NCI-H524 treated with DMSO at 0.1 percent for 48 hours (cell line): Measurements from ENCODE around the gene SGSM2.
"Not testable (repeated sequence)": the region's sequence is repeated elsewhere in the genome, so short reads cannot be mapped to it uniquely, and the experiment has no call there.

Experiments
- DNase-seq: peaks from one replicate; lab custom pipeline; 2025; lab: John Stamatoyannopoulos, UW

The SGSM2 gene, protein sequence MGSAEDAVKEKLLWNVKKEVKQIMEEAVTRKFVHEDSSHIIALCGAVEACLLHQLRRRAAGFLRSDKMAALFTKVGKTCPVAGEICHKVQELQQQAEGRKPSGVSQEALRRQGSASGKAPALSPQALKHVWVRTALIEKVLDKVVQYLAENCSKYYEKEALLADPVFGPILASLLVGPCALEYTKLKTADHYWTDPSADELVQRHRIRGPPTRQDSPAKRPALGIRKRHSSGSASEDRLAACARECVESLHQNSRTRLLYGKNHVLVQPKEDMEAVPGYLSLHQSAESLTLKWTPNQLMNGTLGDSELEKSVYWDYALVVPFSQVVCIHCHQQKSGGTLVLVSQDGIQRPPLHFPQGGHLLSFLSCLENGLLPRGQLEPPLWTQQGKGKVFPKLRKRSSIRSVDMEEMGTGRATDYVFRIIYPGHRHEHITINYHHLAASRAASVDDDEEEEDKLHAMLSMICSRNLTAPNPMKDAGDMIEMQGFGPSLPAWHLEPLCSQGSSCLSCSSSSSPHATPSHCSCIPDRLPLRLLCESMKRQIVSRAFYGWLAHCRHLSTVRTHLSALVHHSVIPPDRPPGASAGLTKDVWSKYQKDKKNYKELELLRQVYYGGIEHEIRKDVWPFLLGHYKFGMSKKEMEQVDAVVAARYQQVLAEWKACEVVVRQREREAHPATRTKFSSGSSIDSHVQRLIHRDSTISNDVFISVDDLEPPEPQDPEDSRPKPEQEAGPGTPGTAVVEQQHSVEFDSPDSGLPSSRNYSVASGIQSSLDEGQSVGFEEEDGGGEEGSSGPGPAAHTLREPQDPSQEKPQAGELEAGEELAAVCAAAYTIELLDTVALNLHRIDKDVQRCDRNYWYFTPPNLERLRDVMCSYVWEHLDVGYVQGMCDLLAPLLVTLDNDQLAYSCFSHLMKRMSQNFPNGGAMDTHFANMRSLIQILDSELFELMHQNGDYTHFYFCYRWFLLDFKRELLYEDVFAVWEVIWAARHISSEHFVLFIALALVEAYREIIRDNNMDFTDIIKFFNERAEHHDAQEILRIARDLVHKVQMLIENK

GRCh38 chr17:2336852-2337543 lies at the start of gene SGSM2:
Gene SGSM2, plus strand, starts transcription at chr17:2337501. Its CDS starts 188 bp downstream, at chr17:2337689.
- no peak for DNase-seq

GRCh38 chr17:2289878-2290478 lies 47.3 kb upstream of the SGSM2 start:
- DNase-seq, result no peak

DNA sequence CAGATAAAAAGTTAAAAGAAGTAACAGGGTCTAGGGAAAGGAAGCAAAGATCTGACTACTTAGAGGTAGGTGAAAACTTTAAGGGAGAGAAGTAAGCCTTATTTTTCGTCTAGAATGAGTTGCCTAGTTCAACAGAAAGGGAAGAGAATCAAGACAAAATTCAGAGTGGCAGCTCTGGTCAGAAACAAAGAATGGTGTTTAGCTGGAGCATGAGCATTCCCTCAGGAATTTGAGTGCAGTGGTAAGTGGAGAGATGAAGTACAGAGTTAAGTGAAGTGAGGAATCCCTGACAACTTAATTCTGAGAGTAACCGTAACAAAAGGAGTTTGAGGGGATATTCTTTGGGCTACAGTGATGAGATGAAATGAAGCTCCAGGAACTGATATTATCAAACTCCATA lies 45.2 kb upstream of the SGSM2 start:
- no peak for DNase-seq

GRCh38 chr17:2295575-2295974 lies 41.7 kb upstream of the SGSM2 start:
- no peak for DNase-seq

DNA sequence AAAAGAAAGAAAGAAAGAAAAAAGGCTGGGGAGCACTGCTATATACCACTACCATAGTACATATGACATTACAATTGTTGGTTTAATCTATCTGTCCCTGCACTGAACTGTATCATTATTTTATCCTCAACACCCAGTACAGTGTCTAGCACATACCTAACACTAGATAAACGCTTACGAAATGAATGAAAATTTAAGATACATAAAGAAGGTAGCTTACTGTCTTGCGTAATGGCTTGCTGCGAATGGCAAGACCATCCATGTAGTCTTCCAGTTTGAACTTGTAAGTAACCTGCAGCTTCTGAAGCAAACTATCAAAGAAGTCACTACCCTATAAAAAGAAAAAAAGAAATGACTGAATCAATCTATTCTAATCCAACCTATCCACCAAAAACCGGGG lies 40.3 kb upstream of the SGSM2 start:
- no peak for DNase-seq

- no peak for DNase-seq
Observed at GRCh38 chr17:2299136-2299535, 38.2 kb upstream of the SGSM2 start.

- DNase-seq, result no peak
Observed at GRCh38 chr17:2299756-2300155, 37.5 kb upstream of the SGSM2 start.

GRCh38 chr17:2302778-2303203 lies 34.5 kb upstream of the SGSM2 start:
- no peak for DNase-seq

- DNase-seq, result no peak
Observed at GRCh38 chr17:2303204-2304188, 33.8 kb upstream of the SGSM2 start, which contains the start of the genes SMG6 and SRR. Gene SMG6, minus strand, starts transcription at chr17:2303785. Its CDS starts 65 bp downstream, at chr17:2303720. Gene SRR, plus strand, starts transcription at chr17:2303950. Its CDS starts 11,611 bp downstream, at chr17:2315561.

- no peak for DNase-seq
Observed at GRCh38 chr17:2304931-2305330, 32.4 kb upstream of the SGSM2 start.

DNA sequence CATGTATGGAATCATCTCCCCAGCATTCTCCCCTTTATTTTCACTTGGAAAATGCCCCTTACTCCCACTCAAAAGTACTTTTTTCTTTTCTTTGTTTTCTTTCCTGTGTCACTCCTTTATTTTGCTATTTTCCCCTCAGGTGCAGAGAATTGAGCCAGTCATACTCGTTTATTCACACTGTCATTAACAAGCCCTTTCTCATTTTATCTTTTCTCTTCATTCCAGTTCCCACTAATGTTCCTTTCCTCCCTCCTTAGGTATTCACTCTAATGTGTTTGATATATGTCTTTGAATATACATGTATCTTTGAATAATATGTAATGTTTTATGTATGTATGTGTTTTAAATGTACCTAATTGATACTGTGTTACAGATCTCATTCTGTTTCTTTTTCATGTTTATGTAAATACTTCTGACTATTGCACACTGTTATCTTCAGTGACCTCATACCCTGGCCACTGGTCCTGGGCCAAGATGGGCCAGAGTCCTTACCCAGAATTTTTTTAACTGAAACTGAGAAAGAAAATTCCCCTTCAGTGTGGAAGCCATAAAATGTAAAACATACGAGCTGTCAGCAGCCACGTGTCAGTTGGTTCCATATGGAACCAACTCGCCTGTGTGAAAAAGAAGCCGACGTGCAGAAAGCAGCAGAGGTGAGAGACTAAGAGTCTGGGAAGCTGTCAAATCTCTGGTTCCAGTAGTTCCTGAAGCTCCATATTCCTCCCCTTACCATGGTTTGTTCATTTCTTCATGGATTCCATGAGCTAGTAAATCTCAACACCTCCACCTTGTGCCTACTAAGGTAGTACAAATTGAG lies 27.8 kb upstream of the SGSM2 start:
- DNase-seq, result no peak

DNA sequence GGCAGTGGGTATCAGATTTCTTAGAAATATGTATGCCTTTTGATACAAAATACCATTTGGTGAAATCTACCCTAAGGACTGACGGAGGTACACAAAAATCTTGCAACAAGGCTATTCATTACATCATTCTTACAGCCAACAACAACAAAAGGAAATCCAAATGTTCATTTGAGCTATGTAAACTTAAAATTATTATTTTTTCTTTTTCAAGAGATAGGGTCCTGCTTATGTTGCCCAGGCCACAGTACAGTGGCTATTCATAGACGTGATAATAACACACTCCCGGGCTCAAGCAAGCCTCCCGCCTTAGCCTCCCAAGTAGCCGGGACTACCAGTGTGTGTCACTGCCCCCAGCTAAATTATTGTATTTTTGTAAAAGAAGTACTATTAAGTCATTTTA lies 24.6 kb upstream of the SGSM2 start:
- no peak for DNase-seq

DNA sequence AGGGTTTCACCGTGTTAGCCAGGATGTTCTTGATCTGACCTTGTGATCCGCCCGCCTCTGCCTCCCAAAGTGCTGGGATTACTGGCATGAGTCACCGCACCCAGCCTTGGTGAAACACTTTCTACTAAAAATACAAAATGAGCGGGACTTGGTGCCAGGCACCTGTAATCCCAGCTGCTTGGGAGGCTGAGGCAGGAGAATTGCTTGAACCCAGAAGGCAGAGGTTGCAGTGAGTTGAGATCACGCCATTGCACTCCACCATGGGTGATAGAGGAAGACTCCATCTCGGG lies 20.4 kb upstream of the SGSM2 start:
- not testable (repeated sequence) for DNase-seq

- no peak for DNase-seq
Observed at GRCh38 chr17:2317796-2318195, 19.5 kb upstream of the SGSM2 start.

- no peak for DNase-seq
Observed at GRCh38 chr17:2319051-2319450, 18.2 kb upstream of the SGSM2 start.

- no peak for DNase-seq
Observed at GRCh38 chr17:2321399-2321798, 15.9 kb upstream of the SGSM2 start.

DNA sequence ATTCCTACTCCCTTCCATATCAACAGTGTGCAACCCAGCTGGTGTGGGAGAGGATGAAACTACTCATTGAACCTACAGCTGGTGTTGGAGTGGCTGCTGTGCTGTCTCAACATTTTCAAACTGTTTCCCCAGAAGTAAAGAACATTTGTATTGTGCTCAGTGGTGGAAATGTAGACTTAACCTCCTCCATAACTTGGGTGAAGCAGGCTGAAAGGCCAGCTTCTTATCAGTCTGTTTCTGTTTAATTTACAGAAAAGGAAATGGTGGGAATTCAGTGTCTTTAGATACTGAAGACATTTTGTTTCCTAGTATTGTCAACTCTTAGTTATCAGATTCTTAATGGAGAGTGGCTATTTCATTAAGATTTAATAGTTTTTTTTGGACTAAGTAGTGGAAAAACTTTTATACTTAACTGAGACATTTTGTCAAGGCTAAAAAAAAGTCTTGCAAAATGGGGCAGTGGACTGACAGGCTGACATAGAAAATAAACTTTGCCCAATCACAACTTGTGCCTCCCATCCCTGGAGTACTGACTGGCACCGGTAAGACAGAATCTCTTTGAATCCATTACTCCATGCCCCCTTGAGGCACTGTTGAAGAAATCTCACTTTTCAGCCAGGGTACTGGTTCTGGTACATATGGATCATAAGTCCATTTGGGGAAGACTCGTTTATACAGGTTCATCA lies 13.5 kb upstream of the SGSM2 start:
- no peak for DNase-seq

- no peak for DNase-seq
Observed at GRCh38 chr17:2331303-2331702, 6.0 kb upstream of the SGSM2 start.

DNA sequence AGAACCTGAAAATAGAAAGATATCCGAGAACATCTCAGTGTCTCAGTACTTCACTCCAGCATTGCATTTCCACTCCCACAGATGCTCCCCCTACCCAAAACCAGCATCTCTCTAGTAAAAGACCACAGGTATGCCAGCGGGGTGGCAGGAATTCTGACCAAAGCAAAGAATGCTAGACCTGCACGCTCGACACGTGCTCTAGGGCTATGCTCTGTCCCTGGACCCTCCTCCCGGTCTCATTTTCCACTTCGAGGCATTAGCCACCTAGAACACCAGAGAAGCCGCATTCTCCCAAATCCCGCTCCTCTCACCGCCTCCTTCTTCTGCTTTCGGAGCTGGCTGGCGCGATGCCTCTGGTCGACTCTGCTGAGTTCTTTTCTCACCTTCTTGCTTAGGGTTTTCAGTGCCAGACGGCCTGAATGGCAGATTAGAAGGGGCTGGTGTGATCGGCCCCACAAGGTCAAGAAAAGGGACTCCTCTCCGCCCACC lies 1.5 kb upstream of the SGSM2 start:
- DNase-seq, result no peak
